GM21390 (cell line): ENCODE measurements around the gene FER.
"Not testable (repeated sequence)": the region's sequence is repeated elsewhere in the genome, so short reads cannot be mapped to it uniquely, and the experiment has no call there.

Experiments used
- ATAC-seq: cut with Tn5 transposase; IDR thresholded peaks from one replicate; pipeline ENCODE4 v1.9.1; 2021; ENCODE audit not compliant: unreplicated experiment

The FER gene

GRCh38 chr5:108797396-108797795 lies 49.7 kb downstream of the FER start:
- no peak for ATAC-seq

DNA sequence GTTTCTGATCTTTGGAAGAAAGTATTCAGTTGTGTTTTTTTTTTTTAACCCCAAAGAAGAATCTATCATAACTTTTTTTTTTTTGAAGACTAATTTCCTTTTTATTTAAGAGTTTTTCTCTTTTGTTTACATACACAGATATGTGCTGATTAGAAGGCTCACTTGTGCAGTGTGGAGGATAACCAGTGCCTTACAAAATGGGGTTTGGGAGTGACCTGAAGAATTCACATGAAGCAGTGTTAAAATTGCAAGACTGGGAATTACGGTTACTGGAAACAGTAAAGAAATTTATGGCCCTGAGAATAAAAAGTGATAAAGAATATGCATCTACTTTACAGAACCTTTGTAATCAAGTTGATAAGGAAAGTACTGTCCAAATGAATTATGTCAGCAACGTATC lies 50.3 kb downstream of the FER start:
- ATAC-seq = no peak

DNA sequence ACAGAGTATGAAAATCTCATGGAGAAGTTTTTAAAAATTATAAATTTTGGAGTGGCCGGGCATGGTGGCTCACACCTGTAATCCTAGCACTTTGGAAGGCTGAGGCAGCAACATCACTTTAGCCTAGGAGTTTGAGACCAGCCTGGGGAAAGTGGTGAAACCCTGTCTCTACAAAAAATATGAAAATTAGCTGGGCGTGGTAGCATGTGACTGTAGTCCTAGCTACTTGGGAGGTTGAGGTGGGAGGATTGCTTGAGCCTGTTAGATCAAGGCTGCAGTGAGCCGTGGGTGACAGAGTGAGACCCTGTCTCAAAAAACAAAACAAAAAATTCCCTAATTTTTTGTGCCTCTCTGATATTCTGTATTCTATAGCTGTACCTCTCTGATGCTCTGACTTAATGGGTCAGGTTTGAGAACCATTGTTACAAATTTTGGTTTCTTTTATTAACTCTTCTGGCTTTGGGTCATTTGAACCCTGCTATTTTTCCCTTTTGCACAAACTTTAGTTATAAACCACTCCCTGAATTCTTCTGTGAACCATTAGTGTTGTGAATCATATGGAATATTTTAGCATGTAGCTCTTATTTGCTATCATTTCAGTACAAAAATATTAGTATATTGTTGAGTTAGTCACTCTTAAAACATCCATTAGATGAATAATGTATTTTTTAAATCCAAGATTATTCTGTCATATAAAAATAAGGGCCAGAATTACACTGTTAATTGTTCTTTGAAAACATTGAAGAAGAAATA lies 51.0 kb downstream of the FER start:
- ATAC-seq = no peak

DNA sequence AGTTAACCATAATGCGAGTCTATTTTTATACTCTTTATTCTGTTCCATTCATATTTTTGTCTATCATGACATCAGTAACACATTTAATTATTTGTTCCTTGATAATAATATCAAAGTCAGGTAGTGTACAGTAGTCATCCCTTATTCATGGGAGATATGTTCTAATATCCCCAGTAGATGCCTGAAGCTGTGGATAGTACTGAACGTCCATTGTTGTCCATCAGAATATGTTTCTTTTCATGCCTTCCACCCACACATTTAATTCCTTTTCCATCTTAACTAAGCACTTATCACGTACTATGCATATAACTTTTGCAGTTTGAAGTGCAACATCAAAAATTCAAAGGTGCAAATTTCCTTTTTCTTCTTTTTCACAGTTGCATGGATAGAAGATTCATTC lies 53.6 kb downstream of the FER start:
- no peak for ATAC-seq

GRCh38 chr5:108801776-108802175 lies 54.1 kb downstream of the FER start:
- no peak for ATAC-seq

GRCh38 chr5:108810717-108811116 lies 63.0 kb downstream of the FER start:
- no peak for ATAC-seq

GRCh38 chr5:108813673-108814072 lies 66.0 kb downstream of the FER start:
- no peak for ATAC-seq

DNA sequence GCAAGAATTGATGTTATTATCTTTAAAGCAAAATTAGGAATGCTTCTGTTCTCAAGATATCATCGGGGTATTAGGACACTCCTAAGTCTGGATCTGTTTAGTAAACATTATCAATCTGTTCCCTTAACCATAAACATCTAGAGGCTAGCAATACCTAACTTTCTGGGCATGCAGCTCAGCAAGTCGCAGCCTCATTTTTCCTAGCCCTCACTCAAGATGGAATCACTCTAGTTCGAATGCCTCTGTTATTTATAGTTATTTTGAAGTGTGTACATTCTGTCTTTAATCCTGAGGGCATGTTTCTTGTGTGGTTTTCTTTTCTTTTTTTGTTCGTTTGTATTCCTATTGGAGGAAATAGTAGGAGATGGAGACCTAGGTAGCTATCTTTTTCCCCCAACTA lies 66.9 kb downstream of the FER start:
- no peak for ATAC-seq

DNA sequence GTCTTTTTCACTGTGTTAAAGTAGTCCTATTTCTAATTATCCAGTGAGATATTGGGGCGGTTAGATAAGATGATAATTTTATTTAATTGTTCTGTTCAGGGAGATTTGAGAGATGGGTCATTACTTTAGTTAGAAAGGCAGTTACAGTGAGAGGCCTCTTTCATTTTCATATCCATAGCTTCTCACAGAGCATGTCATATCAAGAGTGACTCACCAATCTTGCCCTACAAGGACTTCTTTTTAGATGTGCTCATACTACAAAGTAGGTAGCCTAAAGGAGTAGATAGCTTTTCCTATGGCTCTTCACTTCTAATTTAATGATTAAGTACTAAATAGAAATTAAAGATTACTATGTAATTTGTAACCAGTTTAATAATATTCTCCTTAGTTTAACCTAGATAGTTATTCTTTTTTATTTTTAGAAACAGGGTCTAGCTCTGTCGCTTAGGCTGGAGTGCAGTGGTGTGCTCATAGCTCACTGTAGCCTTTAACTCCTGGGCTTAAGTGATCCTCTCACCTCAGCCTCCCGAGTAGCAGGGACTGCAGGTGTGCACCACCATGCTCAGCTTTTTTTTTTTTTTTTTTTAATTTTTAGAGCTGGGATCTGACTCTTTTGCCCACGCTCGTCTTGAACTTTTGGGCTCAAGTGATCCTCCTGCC lies 71.0 kb downstream of the FER start:
- peak; percentile 99 for ATAC-seq

GRCh38 chr5:108820983-108821382 lies 73.3 kb downstream of the FER start:
- no peak for ATAC-seq

DNA sequence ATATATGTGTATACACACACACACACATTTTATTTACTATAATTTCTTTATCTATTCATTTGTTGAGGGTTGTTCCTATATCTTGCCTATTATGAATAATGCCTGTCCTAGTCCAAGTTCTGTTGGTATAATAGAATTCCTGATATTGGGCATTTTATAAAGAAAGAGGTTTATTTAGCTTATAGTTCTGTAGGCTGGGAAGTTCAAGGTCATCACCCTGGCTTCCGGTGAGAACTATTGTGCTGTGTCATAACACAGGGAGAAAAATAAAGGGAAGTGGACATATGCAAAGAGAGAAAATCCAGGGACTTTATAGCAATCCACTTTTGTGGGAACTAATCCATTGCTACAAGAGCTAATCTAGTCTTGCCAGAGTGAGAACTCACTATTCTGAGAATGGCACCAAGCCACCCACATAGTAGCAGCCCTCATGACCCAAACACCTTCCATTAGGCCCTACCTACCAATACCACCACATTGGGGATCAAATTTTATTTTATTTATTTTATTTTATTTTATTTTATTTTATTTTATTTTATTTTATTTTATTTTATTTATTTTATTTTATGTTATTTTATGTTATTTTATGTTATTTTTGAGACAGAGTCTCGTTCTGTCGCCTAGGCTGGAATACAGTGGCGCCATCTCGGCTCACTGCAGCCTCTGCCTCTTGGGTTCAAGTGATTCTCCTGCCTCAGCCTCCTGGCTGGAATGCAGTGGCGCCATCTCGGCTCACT lies 74.7 kb downstream of the FER start:
- no peak for ATAC-seq

DNA sequence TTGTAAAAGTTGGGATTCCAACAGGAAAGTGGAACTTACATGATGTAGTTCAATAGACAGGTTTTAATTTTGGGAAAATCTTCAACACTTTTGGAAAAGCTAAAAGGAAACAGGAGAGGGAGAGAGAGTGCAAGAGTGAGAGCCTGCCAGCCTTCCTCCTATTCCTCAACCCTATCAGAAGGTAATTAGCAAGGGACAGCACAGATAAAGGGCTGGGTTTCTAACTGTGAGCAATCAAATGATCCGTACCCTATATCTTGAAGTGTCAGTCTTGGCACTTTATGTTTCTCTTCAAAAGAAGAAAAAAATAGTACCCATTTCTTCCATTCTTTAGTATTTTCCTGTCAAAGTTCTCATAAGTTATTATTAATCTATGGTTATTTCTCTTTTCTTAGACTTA lies 79.4 kb downstream of the FER start:
- ATAC-seq = no peak

DNA sequence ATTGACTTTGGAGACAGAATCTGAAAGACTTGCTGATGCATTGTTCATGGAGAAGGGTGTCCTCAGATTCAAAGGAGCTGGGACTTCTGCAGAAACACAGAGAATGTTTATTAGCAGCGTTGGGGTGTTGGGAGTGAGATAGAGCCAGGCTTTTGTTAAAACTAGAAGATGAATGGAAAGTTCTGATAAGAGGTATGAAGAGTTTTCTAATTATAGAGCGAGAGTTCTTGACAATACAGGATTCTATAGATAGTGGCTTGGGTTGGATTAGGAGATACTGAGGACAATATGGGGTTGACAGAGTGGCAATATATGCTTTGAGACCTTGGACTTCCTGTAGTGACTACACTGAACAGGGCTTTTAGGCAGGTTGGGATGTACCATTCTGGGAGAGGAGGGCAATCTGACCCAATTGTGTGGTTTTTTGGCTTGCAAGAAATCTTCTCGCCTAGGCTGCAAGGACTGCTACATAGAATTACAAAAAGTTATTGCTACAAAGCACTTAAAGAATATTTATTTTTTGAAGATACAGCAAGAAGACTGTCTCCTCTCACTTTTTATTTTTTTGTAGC lies 83.1 kb downstream of the FER start:
- no peak for ATAC-seq

GRCh38 chr5:108836492-108836891 lies 88.8 kb downstream of the FER start:
- ATAC-seq = no peak

- not testable (repeated sequence) for ATAC-seq
These were observed 94.7 kb downstream of the FER start for GRCh38 chr5:108842260-108842941.

GRCh38 chr5:108851129-108851528 lies 103.4 kb downstream of the FER start:
- ATAC-seq = not testable (repeated sequence)

GRCh38 chr5:108857905-108858304 lies 110.2 kb downstream of the FER start:
- ATAC-seq = peak; percentile 43

- ATAC-seq = peak; percentile 95
These were observed 111.3 kb downstream of the FER start for GRCh38 chr5:108858959-108859358.

DNA sequence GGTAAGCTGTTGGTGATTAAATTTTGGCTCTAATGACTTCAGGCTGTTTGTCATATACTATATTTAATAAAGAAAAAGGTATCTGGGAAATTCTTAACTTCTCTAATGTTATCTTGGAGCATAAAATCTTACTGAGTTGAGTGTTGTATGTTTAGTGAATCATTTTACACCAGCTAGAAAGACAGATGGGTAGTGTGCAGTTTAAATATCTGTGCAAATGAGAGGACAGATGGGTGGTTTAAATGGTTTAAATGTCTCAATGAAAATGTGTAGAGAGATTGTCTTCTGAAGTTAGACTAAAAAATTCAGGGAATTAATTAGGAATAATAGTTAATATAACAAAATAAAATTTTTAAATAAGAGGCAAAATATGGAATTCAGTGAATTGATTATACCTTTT lies 114.5 kb downstream of the FER start:
- no peak for ATAC-seq

DNA sequence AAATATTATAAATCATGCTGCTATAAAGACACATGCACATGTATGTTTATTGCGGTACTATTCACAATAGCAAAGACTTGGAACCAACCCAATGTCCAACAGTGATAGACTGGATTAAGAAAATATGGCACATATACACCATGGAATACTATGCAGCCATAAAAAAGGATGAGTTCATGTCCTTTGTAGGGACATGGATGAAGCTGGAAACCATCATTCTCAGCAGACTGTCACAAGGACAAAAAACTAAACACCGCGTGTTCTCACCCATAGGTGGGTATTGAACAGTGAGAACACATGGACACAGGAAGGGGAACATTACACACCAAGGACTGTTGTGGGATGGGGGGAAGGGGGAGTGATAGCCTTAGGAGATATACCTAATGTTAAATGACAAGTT lies 118.4 kb downstream of the FER start:
- ATAC-seq = not testable (repeated sequence)

- ATAC-seq = no peak
These were observed 120.0 kb downstream of the FER start for GRCh38 chr5:108867656-108868055.
